ENCODE results near the gene ZCRB1.

The ZCRB1 gene

GRCh38 chr12:42327227-42327590, 1.3 kb upstream of the ZCRB1 start:
- DNase-seq, result no peak

GRCh38 chr12:42326541-42327226, 790 bp upstream of the ZCRB1 start:
- DNase-seq, result peak; percentile 67

GRCh38 chr12:42325326-42325652, 605 bp downstream of the ZCRB1 start:
- no peak for DNase-seq

GRCh38 chr12:42323856-42324255, 2.0 kb downstream of the ZCRB1 start:
- no peak for DNase-seq

- DNase-seq, result no peak
Observed at GRCh38 chr12:42322567-42322966, 3.3 kb downstream of the ZCRB1 start.

- no peak for DNase-seq
Observed at GRCh38 chr12:42320796-42321195, 5.1 kb downstream of the ZCRB1 start.

- no peak for DNase-seq
Observed at GRCh38 chr12:42315108-42315507, 10.8 kb downstream of the ZCRB1 start.

GRCh38 chr12:42309996-42310395, 15.9 kb downstream of the ZCRB1 start:
- no peak for DNase-seq

GRCh38 chr12:42308390-42308789, 17.5 kb downstream of the ZCRB1 start:
- no peak for DNase-seq

- no peak for DNase-seq
Observed at GRCh38 chr12:42306297-42306696, 19.6 kb downstream of the ZCRB1 start.

- DNase-seq, result peak; percentile 59
Observed at GRCh38 chr12:42299392-42300308, 26.2 kb downstream of the ZCRB1 start.

GRCh38 chr12:42298887-42299286, 27.0 kb downstream of the ZCRB1 start:
- DNase-seq, result no peak

GRCh38 chr12:42296503-42297109, 29.3 kb downstream of the ZCRB1 start:
- DNase-seq, result no peak

GRCh38 chr12:42291680-42292079, 34.2 kb downstream of the ZCRB1 start:
- no peak for DNase-seq

- DNase-seq, result no peak
Observed at GRCh38 chr12:42288544-42288943, 37.4 kb downstream of the ZCRB1 start.

GRCh38 chr12:42286741-42287140, 39.2 kb downstream of the ZCRB1 start:
- no peak for DNase-seq

- DNase-seq, result no peak
Observed at GRCh38 chr12:42285431-42285830, 40.5 kb downstream of the ZCRB1 start.

GRCh38 chr12:42284876-42285275, 41.0 kb downstream of the ZCRB1 start:
- DNase-seq, result peak; percentile 59

GRCh38 chr12:42284157-42284556, 41.7 kb downstream of the ZCRB1 start:
- DNase-seq, result no peak

- DNase-seq, result no peak
Observed at GRCh38 chr12:42283739-42284138, 42.2 kb downstream of the ZCRB1 start.

GRCh38 chr12:42282294-42282693, 43.6 kb downstream of the ZCRB1 start:
- no peak for DNase-seq

GRCh38 chr12:42281844-42282243, 44.0 kb downstream of the ZCRB1 start:
- no peak for DNase-seq

GRCh38 chr12:42281278-42281677, 44.6 kb downstream of the ZCRB1 start:
- no peak for DNase-seq

GRCh38 chr12:42278128-42278510, 47.8 kb downstream of the ZCRB1 start:
- DNase-seq, result no peak
